ENCODE measurements around the gene SLC3A2. TPM values are rescaled to one million over a fixed set of nuclear protein-coding genes. Genes with fewer than 3 reads are reported as not detected.
"Not testable (repeated sequence)": the region's sequence is repeated elsewhere in the genome, so short reads cannot be mapped to it uniquely, and the experiment has no call there.

The SLC3A2 gene
- total RNA-seq, 1 donor from 2014 or later: 380 TPM

DNA sequence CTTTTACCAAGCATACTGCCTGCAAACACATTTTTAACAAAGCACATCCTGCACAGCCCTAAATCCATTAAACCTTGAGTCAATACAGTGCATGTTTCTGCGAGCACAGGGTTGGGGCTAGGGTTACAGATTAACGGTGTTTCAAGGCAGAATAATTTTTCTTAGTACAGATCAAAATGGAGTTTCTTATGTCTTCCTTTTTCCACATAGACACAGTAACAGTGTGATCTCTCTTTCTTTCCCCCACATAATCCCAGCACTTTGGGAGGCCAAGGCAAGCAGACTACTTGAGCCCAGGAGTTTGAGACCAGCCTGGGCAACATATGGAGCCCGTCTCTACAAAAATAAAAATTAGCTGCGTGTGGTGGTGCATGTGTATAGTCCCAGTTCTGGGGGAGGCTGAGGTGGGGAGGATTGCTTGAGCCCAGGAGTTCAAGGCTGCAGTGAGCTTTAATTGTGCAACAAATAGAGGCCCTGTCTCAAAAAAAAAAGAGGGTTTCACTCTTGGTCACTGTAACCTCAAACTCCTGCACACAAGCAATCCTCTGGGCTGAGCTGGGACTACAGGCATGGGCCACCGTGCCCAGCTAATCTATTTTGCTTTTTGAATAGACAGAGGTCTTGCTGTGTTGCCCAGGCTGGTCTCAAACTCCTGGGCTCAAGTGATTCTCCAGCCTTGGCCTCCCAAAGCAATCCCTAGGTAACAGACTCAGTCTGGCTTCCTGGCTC lies 19.7 kb upstream of the SLC3A2 start:
- Mint-ChIP-seq H3K27me3 (ENCODE audit: low read depth) (no peaks in the 10 kb centered on the region), H3K27ac (ENCODE audit: unreplicated experiment) (no peak overlapping the region), H3K4me1 (ENCODE audit: low read depth) (peaks cover 32% of the 10 kb centered on the region), H3K36me3 (ENCODE audit: low read depth) (no peaks in the 10 kb centered on the region), H3K4me3 (ENCODE audit: unreplicated experiment) (no peak overlapping the region), H3K9me3 (ENCODE audit: low read depth) (no peaks in the 10 kb centered on the region)
- no peak for DNase-seq (ENCODE audit: low spot score)
- TF ChIP-seq, protein P1, sequence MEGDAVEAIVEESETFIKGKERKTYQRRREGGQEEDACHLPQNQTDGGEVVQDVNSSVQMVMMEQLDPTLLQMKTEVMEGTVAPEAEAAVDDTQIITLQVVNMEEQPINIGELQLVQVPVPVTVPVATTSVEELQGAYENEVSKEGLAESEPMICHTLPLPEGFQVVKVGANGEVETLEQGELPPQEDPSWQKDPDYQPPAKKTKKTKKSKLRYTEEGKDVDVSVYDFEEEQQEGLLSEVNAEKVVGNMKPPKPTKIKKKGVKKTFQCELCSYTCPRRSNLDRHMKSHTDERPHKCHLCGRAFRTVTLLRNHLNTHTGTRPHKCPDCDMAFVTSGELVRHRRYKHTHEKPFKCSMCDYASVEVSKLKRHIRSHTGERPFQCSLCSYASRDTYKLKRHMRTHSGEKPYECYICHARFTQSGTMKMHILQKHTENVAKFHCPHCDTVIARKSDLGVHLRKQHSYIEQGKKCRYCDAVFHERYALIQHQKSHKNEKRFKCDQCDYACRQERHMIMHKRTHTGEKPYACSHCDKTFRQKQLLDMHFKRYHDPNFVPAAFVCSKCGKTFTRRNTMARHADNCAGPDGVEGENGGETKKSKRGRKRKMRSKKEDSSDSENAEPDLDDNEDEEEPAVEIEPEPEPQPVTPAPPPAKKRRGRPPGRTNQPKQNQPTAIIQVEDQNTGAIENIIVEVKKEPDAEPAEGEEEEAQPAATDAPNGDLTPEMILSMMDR (IDR thresholded peaks at IDR 0.05): no peak

DNA sequence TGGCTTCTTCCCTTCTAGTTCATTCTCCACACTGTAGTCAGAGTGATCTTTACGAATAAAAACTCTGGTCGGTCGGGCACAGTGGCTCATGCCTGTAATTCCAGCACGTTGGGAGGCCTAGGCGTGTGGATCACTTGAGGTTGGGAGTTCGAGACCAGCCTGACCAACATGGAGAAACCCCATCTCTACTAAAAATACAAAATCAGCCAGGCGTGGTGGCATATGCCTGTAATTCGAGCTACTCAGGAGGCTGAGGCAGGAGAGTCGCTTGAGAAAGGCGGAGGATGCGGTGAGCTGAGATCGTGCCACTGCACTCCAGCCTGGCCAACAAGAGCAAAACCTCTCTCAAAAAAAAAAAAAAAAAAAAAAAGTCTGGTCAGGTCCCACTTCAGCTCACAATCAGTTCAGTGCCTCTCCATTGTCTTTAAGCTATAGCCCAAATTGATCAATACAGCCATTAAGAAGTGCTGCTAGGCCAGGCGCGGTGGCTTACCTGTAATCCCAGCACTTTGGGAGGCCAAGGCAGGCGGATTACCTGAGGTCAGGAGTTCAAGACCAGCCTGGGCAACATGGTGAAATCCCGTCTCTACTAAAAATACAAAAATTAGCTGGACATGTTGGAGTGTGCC lies 19.0 kb upstream of the SLC3A2 start:
- not testable (repeated sequence) for H3K9me3 Mint-ChIP-seq (ENCODE audit: low read depth); DNase-seq (ENCODE audit: low spot score); H3K36me3 Mint-ChIP-seq (ENCODE audit: low read depth); H3K27ac Mint-ChIP-seq (ENCODE audit: unreplicated experiment); H3K4me3 Mint-ChIP-seq (ENCODE audit: unreplicated experiment); H3K27me3 Mint-ChIP-seq (ENCODE audit: low read depth)
- peaks cover 27% of the 10 kb centered on the region for H3K4me1 Mint-ChIP-seq (ENCODE audit: low read depth)

- Mint-ChIP-seq H3K36me3 (ENCODE audit: low read depth) (no peaks in the 10 kb centered on the region), H3K9me3 (ENCODE audit: low read depth) (no peaks in the 10 kb centered on the region), H3K27ac (ENCODE audit: unreplicated experiment) (no peak overlapping the region), H3K4me3 (ENCODE audit: unreplicated experiment) (no peak overlapping the region), H3K27me3 (ENCODE audit: low read depth) (no peaks in the 10 kb centered on the region), H3K4me1 (ENCODE audit: low read depth) (peaks cover 12% of the 10 kb centered on the region)
- TF ChIP-seq, protein P1 (IDR thresholded peaks at IDR 0.05): no peak
- no peak for DNase-seq (ENCODE audit: low spot score)
These were observed 16.9 kb upstream of the SLC3A2 start for GRCh38 chr11:62863687-62864335.

GRCh38 chr11:62865635-62866034 lies 15.1 kb upstream of the SLC3A2 start:
- DNase-seq (ENCODE audit: low spot score): no peak
- Mint-ChIP-seq H3K9me3 (ENCODE audit: low read depth) (no peaks in the 10 kb centered on the region), H3K36me3 (ENCODE audit: low read depth) (no peaks in the 10 kb centered on the region), H3K27me3 (ENCODE audit: low read depth) (no peaks in the 10 kb centered on the region), H3K27ac (ENCODE audit: unreplicated experiment) (no peak overlapping the region), H3K4me1 (ENCODE audit: low read depth) (peaks cover 12% of the 10 kb centered on the region), H3K4me3 (ENCODE audit: unreplicated experiment) (no peak overlapping the region)
- TF ChIP-seq, protein P1 (IDR thresholded peaks at IDR 0.05): no peak

- no peak overlapping the region for H3K27ac Mint-ChIP-seq (ENCODE audit: unreplicated experiment)
- peaks cover 1% of the 10 kb centered on the region for H3K36me3 Mint-ChIP-seq (ENCODE audit: low read depth)
These were observed 5.8 kb upstream of the SLC3A2 start for GRCh38 chr11:62874851-62875250.

More at GRCh38 chr11:62874851-62875250, 5.8 kb upstream of the SLC3A2 start:
- Mint-ChIP-seq H3K4me1 (ENCODE audit: low read depth) (peaks cover 10% of the 10 kb centered on the region), H3K27me3 (ENCODE audit: low read depth) (no peaks in the 10 kb centered on the region), H3K4me3 (ENCODE audit: unreplicated experiment) (no peak overlapping the region), H3K9me3 (ENCODE audit: low read depth) (no peaks in the 10 kb centered on the region)
- TF ChIP-seq, protein P1 (IDR thresholded peaks at IDR 0.05): no peak
- no peak for DNase-seq (ENCODE audit: low spot score)

Data from chondrocyte (in vitro differentiated cells).